Hematopoietic multipotent progenitor cell treated with erythropoietin and hydrocortisone succinate and interleukin-3 and kit ligand, for 15 days (in vitro differentiated cells): ENCODE measurements around the gene SHISA5.

Source experiments
- DNase-seq: peaks from one replicate; pipeline ENCODE4 v3.0.0-alpha.2; 2015; ENCODE audit warnings: low spot score

Gene SHISA5

DNA sequence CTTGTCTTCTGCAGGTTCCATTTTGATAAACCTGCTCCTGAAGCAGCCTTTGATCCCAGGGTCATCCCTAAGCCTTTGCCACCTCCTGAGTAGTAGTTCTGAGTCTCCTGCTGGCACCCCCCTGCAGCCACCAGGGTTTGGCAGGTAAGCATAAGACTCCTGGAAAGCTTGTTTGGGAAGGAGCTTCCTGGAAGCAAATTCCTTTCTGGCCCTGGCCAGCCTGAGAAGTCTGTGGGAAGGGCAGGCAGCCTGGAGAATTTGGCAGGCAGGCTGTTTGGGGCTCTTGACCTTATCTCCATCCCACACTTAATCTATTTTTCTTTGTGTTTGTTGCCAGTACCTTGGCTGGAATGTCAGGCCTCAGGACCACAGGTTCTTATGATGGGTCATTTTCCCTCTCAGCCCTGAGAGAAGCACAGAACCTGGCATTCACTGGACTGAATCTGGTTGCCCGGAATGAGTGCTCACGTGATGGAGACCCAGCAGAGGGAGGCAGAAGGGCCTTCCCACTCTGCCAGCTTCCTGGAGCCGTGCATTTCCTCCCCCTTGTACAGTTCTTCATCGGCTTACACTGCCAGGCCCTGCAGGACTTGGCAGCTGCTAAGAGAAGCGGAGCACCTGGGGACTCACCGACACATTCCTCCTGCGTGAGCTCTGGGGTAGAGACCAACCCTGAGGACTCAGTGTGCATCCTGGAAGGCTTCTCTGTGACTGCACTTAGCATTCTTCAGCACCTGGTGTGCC, 44.0 kb downstream of the SHISA5 start:
- no peak for DNase-seq

DNA sequence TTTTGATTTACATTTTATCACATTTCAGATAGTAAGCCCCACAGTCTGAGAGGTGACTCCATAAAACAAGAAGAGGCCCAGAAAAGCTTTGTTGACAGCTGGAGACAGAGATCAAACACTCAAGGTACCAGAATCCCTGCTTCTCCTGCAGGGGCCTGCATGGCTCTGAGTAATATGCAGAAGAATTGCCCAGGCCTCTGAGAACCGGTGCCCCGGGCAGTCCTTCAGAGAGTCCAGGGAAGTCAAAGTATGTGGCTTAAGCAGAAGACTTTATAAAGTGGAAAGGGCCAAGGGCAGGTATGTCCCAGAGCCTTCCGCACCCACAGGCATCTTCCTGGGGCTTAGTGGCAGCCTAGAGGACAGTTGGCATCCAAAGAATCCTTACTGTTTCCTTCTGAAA, 44.6 kb downstream of the SHISA5 start:
- no peak for DNase-seq

DNA sequence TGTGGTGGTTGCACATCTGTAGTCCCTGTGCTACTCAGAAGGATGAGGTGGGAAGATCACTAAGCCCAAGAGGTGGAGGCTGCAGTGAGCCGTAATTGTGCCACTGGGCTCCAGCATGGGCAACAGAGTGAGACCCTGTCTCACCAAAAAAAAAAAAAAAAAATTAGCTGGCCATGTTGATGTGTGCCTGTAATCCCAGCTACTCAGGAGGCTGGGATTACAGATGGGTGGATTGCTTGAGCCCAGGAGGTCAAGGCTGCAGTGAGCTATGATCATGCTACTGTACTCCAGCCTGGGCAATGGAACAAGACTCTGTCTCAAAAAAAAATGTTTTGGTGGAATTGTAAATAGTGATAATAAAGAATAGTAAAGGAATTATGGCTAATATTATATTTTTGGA, 47.5 kb downstream of the SHISA5 start:
- no peak for DNase-seq

DNA sequence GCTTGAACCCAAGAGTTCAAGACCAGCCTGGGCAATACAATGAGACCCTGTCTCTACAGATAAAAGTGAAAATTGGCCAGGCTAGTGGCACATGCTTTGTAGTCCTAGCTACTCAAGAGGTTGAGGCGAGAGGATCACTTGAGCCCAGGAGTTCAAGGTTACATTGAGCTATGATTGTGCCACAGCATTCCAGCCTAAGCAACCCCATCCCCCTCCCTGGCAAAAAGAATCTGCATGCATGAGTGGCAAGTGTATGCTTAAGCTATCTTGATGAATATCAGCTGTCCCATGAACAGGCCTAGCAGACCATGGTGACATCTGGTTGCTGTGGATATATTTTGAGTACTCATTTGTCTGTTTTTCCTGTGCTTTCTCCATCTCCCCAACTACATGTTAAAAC, 52.7 kb downstream of the SHISA5 start:
- DNase-seq = no peak

DNA sequence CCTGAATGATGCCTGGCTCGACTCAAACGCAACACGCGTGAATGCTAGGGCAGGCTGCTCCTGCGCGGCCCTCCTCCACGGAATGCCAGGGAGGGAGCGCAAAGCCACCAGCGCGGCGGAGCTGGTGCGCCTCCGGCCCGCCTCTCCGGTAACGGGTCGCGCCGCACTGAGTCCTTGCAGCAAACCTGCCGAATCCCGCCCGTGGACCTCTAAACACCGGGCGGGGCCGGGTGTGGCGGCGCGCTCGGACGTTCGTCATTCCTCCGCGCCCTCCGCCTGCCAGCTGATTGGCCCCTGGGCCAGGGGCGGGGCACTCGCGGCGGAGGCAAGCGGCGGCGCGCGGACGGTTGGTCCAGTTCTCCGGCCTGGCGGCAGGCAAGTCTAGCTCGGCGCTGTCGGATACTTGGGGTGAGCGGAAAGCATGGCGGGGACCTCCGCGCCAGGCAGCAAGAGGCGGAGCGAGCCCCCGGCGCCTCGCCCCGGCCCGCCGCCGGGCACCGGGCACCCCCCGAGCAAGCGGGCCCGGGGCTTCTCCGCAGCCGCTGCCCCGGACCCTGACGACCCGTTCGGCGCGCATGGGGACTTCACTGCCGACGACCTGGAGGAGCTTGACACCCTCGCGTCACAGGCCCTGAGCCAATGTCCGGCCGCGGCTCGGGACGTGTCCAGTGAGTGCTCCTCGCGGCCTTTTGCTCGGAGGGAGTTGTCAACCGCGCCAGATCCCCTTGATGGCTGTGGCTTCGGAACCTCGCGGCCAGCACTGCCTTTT, 57.4 kb downstream of the SHISA5 start, which contains the start of gene ATRIP:
TSS of gene ATRIP (plus strand) at position 313 of the 769 bp plus-strand sequence. CDS start at position 422, 109 bp downstream.
- peak; percentile 90 for DNase-seq

DNA sequence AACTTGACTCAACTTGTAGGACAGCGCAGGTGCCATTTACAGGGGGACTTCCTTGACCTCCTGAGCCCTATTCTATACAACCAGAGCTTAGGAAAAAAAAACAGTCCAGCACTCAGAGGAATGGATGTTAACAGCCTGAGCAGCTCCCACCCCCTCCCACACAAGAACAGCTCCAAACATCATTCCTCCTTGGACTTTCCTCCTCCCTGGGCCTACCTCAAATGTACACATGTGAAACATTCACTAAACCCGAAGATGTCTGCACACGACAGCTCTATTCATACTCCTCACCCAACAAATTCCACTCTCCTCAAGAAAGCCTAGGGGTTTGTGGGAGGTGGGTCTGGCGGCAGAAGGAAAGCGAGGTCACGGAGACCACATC, 57.9 kb downstream of the SHISA5 start:
- no peak for DNase-seq

DNA sequence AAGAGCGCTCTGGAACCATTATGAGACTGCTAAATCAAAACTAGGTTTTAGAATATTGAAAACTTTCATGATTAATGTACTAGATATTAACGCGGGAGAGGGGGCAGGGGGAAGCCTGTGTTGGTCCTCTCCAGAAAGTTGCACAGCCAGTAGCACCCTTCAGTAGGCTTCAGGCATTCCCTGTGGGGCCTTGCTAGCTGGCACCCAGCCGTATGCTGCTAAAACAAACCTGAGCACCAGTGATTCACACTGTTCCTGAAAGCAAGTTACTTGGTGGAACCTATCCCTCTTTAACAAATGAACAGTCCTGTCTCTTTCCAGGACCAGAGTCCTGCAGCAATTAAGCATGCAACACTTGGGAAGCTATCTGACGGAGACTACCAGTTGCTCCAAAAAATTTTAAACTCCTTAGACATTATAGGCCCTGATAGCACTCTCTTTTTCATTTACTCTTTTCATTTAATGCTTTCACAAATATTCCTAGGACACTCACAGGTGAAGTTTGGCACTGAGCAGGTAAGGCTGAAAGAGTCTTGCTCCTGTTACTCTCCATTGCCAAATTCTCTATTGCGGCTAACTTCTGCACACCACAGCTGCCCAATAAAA, 58.6 kb downstream of the SHISA5 start:
- DNase-seq = no peak

DNA sequence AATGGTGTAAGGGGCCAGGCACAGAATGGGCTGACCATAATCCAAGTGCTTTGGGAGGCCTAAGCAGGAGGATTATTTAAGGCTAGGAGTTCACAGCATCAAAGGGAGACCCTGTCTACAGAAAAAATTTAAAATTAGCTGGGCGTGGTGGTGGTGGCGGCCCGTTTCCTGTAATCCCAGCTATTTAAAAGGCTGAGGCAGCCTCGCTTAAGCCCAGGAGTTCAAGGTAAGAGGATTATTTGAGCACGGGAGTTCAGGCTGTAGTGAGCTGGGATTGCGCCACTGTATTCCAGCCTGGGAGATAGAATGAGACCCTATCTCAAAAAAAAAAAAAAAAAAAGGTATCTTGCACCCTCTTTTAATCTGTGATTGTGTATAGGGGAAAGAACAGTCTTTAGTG, 62.0 kb downstream of the SHISA5 start:
- DNase-seq = no peak

DNA sequence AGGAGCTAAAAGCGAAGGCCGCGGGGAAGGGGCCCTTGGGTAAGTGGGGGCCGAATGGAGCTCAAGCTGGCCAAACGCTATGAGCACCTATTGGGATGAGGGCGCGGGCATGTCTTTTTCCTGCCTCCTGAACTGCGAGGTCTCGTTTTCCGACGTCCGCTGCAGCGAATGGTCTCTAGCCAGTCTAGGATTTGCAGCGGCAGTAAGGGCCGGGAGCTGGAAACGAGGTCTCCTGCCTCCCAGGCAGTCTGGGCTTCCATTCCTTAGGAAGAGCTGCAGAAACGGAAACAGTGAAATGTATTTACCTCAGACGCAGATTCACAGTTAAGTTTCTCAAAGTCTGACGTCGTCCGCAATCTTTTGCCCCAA, 63.4 kb downstream of the SHISA5 start:
- DNase-seq = peak; percentile 17

DNA sequence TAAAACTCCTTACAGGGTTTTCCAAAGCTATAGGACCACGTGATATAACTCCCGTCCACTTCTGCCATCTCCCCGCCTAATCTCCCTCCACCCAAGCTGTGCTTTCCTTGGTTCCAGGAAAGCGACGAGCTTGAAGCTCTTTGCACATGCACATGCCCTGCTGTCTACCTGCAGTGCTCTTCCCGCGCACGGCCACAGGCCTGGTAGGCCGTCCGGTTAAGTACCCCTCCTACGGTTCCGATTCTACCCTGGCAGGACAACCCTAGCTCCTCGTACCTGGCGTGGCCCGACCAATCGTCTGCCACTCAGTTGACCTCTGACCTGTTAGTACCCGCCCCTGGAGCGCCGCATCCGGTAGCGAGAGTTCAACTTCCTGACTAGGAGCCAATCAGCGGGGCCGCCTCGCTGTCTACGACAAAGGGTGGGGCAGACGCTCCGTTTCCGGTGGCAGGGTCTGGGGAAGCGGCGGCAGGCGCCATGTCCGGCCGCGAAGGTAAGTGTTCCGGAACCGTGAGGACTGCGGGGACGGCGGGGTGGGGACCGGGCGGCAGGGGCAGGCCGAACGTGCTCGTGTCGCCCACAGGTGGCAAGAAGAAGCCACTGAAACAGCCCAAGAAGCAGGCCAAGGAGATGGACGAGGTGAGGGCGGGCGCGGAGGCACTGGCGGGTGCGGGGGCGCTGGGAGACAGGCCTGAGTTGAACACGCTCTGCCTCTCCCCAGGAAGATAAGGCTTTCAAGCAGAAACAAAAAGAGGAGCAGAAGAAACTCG, 64.0 kb downstream of the SHISA5 start, which contains the start of the genes CCDC51 and TMA7:
TSS of gene CCDC51 (minus strand) at position 300 of the 770 bp plus-strand sequence. CDS start 4,991 bp downstream, outside the sequence.
TSS of gene TMA7 (plus strand) at position 438 of the 770 bp plus-strand sequence. CDS start at position 478, 40 bp downstream.
- DNase-seq = peak; percentile 97

DNA sequence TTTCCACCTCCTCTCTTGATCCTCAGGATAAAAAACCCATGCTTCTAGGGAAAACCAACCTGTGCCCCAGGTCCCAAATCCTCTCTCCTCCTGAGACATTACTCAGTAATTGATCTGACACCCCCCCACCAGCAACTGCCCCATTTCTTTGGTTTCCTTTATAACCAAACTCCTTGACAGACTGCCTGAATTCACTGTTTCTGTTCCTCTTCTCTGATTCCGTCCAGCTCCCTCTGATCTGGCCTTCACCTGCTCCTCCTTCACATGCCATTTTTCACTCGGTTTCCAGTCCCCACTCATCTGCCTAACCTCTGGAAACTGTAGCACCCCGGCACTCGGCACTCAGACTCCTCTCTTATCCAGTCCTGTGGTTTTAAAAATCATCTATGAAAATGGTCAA, 66.2 kb downstream of the SHISA5 start:
- DNase-seq = no peak

DNA sequence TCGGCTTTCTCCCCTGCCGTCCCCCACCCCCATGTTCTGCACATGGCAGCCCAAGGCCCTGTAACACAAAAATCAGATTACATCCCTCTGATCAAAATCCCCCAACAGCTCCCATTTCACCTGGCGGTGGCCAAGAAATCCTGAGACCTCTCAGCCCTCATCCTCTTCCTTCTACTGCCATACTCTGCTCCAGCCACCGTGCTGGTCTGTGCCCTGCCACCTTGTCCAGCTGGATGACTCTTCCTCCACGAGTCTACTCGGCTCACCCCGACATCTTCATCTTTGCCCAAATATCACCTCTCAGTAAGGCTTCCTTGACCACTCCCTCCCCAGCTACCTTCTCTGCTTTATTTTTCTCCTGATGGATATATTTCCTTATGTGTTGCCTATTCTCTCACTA, 67.1 kb downstream of the SHISA5 start:
- DNase-seq = no peak

DNA sequence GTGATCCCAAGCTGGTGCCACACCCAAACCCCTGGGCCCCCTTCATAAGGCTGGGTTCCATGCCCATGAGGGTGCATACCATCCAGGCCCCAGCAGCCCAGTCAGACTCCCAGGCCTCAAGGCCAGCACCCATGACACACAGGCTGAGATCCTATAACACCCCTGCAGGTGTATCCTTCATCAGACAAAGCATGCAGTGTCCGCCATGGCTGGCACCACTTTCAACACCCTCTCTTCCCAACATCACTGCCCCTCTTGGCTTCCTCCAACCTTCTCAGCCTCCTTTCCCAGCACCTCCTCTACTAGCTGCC, 67.5 kb downstream of the SHISA5 start:
- DNase-seq = no peak

DNA sequence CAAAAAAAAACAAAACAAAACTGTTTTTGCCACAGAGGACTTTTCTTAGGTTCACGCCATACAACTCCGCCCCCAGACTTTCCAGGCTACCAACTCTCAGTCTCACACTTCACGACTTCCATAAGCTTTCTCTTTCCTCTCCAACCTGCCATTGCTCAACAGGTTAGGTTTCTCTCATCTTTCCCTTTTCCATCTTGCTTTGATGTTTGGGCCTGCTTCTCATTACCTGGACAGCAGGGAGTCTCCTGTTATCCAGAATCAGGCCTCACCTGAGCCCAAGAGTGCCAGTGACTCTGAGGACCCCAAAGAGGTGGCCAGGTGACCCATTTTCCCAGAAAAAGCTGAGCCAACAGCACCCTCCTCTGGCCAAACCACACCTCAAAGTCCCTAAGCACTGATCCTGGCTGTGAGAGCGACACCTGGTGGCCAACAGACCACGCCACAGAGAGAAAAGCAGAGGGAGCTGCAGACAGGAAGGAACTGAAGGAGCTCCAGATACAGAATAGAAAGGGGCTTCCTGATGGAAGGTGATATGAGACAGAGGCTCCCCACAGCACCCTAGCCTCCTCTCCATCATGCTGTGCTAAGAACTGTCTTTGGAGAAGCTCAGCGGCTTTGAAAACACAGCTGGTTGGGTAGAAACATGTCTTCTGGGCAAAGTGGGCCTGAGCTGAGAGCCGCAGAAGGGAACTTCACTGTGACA, 68.0 kb downstream of the SHISA5 start:
- DNase-seq = peak; percentile 87

DNA sequence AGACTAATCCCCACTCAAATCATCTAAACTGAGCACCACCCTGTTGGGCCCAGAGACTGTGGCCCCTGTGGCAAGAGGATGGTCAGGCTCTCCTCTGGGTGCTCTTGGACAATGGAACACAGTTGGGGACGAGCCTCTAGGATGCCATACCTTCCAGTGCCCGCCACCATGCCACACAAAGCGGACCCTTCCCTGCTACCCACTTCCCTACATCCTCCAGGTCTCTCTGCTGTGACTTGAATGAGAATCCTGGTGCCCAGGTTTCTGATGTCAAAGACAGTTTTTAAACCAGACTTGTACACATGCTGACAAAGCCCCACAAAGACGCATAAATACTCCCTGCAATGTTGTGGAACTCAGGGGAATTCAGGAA, 68.8 kb downstream of the SHISA5 start:
- no peak for DNase-seq

DNA sequence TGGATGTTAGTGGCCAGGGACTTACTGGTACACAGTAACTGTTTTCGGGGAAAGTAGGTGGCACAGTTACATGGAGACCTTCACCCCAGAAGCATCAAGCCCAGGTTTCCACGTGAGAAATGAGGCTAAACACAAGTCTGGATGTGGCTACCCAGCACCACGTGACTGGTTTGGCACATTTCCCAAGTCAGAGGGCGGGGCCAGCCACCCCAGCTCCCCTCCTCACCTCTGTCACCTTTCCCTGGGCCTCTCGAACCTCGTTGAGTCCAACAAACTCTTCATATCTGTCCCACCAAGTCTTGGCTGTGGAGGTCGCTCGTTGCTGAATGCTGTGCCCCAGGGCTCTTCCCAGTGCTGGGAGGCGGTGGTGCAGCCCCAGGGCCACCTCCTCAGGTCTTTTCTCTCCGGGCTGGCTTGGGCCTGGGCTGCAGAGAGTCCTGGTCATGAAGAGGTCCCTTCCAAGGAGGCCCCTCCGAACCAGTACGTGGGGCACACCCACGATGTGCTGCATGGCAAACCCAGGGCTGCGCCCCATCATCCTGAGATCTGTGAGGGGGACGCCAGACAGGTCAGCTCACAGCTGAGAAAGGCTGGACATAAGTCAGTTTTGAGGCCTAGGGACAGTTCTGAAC, 69.3 kb downstream of the SHISA5 start:
- peak; percentile 41 for DNase-seq

DNA sequence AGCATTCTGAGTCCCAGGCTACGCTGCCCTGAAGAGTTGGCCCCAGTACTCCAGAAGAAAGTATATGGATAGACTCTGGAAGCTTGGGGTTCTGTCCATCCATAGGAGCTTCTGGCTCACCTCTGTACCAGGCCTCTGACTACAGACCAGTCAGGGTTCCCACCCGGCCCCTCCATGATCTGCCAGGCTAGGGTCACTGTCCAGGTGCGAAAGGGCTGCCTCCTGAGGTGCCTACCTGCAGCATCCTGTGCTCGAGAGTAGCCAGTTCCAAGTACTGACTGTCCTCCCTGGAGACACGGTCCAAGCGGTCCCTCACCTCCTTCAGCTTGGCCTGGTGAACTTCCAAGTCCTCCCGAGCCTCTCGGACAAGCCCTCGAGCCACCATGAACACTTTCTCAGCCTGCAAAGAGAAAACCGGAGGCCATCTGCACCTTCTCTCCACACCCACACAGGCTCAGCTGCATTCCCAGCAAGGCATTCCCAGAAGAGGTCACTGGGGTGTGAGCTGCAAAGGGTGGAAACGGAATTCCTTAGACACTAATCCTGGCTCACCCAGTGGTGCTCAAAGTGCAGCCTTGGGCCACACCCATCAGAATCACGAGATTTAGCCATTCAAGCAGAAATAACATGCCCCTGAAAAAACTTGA, 70.4 kb downstream of the SHISA5 start:
- DNase-seq = no peak

DNA sequence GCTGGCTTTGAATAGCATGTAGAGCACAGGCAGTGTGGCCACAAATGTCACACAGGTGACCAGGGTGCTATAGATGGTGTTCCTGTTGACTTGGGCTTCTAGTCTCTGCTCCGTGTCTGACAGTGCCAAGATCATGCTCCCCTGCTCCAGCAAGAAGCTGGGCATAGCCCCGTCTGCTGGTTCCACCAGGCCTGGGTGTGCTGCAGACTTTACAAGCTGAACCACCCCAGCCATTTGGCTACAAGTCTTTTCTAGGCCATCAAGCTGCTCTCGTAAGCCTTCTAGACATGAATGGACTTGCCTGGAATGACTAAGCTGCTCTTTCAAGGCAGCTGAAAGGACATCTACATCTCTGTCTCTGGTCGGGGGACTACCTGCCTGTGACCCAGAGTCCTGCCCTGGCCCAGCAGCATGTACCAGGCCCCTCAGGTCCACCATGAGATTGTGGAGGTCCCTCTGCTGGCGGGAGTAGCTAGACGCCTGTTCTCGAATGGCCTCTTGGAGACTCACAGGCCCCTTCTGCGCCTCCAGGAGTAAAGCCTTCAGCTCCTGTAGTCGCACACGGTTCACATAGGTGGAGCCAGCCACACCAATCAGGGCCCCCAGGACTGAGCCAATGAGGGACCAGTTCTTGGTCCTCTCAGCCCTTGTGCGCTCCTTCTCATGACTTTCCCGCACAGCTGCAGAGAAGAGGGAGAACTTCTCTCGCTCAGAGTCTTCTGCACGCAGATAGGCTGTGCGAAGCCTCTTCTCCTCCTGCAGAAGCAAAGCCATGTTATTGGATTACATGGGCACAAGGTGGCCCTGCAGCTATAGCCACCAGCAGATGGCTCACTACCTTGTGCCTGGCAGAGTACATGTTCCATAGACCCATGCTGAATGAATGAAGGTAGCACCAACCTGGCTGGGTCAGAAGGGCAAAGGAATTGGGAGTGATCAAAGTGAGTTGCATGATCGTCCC, 71.3 kb downstream of the SHISA5 start:
- no peak for DNase-seq

DNA sequence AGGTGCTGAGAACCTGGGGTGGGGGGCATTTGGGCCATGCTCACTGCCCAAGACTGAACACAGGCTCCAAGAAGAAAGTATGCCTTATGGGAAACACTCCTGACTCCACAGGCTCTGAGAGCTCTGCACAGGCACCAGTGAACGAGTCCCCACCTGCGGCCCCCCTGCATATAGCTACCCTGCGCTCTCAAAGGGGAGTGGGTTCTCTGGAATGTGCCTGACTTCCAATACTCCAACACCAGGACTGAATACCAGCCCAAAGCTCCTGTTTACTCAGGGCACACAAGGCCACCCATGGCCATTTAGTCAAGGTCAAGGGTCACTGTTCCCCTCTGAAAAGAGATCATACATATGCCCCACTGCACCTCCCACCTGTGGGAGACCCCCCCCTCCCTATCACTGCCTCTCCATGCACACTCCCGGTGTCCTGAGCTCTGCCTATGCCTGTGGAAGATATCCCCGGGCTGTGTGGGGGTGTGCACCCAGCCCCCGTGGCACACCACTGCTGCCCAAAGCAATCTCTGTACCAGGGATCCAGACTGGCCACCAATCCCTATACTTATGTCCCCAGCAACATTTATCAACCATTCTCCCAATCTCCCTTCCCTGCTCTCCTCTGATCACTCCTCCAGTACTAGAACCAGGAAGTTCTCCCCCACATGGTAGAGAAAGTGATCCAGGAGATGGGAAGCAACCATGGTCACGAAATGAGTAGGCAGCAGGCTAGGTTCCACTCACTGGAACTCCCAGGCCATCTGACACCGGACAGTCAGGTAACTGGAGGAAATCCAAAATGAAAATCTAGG, 72.5 kb downstream of the SHISA5 start:
- no peak for DNase-seq
